Kidney epithelial cell (primary cell): ENCODE measurements around the gene GTF3A. TPM values are rescaled to one million over a fixed set of nuclear protein-coding genes. Genes with fewer than 3 reads are reported as not detected.
A peak's percentile ranks its signal among the peaks of the same experiment; 100 is the strongest.

Source experiments
- DNase-seq: peaks from one replicate; pipeline ENCODE4 v3.0.0-alpha.2; 2010; ENCODE audit warnings: low read depth
- H3K27me3 ChIP-seq: 2 replicates; pipeline ENCODE4 v1.6.0; 2011; ENCODE audit warnings: low read length; ENCODE audit not compliant: control insufficient read depth, insufficient read depth
- H3K36me3 ChIP-seq: 2 replicates; pipeline ENCODE4 v1.5.1; 2011; ENCODE audit warnings: low read length; ENCODE audit not compliant: control insufficient read depth, insufficient read depth
- H3K4me3 ChIP-seq: 2 replicates; pipeline ENCODE4 v1.5.1; 2011; ENCODE audit warnings: low read depth, mild to moderate bottlenecking, control low read depth, low read length
- total RNA-seq: library from RNA; depleted of rRNA; stranded (reverse); fragments of >200 nt; gene quantifications from 2 replicates; pipeline ENCODE4 v1.2.3, GENCODE V29; 2015
- TF ChIP-seq, protein P1 (sequence below): IDR thresholded peaks from 2 replicates; pipeline ENCODE4 v1.5.1; 2011; ENCODE audit warnings: mild to moderate bottlenecking, moderate library complexity, low read length, control low read depth, inconsistent platforms; ENCODE audit not compliant: insufficient read depth, poor library complexity, severe bottlenecking

Gene GTF3A
- total RNA-seq, 1 donor from 2014 or later: 177 TPM

DNA sequence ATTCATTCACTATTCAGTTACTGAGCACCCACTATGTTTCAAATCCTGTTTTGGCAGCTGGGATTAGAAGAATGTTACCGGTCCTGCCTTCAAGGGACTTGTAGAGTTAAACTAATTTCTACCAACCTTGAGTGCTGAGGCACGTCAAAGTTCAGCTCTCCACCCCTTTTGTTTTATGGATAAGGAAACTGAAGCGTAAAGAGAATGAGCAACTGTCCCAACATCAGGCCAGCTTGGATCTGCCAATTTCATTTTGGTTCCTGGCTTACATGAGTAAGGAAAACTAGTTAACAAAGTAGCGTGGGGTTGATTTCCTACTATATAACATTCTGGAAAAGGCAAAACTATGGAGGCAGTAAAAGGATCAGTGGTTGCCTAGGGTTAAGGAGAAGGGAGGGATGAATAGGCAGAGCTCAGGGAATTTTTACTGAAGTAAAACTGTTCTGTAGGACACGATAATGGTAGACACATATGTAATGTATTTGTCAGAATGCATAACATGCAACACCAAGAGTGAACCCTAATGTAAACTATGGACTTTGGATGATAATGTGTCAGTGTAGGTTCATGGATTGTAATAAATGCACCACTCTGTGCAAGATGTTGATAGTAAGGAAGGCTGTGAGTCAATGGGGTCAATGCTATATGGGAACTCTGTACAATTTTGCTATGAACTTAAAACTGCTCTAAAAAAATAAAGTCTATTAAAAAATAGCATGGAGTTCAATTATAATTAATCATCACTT, 45.8 kb downstream of the GTF3A start:
- TF ChIP-seq, protein P1, sequence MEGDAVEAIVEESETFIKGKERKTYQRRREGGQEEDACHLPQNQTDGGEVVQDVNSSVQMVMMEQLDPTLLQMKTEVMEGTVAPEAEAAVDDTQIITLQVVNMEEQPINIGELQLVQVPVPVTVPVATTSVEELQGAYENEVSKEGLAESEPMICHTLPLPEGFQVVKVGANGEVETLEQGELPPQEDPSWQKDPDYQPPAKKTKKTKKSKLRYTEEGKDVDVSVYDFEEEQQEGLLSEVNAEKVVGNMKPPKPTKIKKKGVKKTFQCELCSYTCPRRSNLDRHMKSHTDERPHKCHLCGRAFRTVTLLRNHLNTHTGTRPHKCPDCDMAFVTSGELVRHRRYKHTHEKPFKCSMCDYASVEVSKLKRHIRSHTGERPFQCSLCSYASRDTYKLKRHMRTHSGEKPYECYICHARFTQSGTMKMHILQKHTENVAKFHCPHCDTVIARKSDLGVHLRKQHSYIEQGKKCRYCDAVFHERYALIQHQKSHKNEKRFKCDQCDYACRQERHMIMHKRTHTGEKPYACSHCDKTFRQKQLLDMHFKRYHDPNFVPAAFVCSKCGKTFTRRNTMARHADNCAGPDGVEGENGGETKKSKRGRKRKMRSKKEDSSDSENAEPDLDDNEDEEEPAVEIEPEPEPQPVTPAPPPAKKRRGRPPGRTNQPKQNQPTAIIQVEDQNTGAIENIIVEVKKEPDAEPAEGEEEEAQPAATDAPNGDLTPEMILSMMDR: no peak
- no peaks in the 10 kb centered on the region for H3K27me3 ChIP-seq
- H3K36me3 ChIP-seq: no peaks in the 10 kb centered on the region
- DNase-seq: no peak
- no peak overlapping the region for H3K4me3 ChIP-seq

DNA sequence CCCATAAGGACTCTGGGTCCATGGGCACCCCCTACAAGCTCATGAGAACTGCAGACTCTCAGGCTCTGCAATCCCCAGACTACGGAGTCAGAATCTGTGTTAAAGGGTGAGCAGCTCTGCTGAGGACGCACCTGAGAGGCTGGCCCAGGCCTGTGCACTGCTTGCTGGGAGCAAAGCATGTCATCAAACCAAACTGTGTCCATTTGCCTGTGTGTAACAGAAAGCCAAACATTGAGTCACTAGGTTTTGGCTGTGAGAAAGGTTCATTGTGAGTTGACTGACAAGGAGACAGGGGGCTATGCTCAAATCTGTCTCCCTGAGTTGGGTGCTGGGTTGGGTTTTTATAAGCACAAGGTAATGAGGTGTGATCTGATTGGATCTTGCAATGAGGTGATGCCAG, 48.0 kb downstream of the GTF3A start:
- no peak for DNase-seq
- H3K27me3 ChIP-seq: no peaks in the 10 kb centered on the region
- TF ChIP-seq, protein P1: no peak
- no peak overlapping the region for H3K4me3 ChIP-seq
- no peaks in the 10 kb centered on the region for H3K36me3 ChIP-seq

DNA sequence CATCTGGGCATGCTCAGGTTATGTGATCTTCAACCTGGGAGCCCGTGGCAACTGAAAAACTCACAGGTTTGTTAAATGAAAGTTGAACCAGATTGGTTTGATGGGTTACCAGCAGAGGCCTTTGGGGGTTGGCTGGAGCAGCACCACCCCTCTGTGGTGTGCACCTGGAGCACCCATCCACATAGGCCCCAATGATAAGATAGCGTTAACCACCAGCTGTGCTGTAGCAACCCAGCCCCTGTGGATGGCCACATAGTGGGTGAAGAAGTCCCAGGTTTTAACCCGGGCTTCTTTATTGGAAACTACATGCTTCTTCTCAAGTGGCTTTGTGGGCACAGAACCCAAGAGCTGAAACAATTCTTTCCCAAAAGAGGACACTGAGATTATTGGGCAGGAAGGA, 48.5 kb downstream of the GTF3A start:
- H3K36me3 ChIP-seq: no peaks in the 10 kb centered on the region
- H3K27me3 ChIP-seq: no peaks in the 10 kb centered on the region
- no peak overlapping the region for H3K4me3 ChIP-seq
- TF ChIP-seq, protein P1: no peak
- DNase-seq: no peak

DNA sequence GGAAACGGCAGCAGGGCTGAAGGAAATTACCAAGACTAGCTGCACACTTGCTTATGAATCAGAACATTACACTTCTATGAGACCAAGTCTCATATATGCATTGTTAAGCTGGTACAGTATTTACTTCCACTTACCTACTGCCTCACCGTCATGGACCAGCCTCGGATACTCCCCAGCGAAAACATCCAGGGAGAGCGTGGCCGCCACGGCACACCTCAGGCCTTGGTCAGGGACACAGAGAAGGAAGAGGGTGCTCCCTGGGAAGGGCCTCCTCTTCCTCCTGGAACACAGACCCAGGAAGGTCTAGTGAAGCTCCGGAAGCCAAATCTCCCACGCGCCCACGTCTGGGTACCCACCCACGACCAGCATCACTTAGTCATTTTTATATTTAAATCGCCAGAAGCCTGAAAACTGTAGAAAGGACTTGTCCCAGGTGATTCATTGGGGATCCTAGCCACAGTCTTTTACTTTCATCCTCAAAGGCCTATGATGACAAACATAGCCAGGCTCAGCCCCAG, 50.4 kb downstream of the GTF3A start:
- Histone ChIP-seq H3K27me3 (no peaks in the 10 kb centered on the region), H3K36me3 (no peaks in the 10 kb centered on the region), H3K4me3 (no peak overlapping the region)
- TF ChIP-seq, protein P1: no peak
- DNase-seq: no peak

DNA sequence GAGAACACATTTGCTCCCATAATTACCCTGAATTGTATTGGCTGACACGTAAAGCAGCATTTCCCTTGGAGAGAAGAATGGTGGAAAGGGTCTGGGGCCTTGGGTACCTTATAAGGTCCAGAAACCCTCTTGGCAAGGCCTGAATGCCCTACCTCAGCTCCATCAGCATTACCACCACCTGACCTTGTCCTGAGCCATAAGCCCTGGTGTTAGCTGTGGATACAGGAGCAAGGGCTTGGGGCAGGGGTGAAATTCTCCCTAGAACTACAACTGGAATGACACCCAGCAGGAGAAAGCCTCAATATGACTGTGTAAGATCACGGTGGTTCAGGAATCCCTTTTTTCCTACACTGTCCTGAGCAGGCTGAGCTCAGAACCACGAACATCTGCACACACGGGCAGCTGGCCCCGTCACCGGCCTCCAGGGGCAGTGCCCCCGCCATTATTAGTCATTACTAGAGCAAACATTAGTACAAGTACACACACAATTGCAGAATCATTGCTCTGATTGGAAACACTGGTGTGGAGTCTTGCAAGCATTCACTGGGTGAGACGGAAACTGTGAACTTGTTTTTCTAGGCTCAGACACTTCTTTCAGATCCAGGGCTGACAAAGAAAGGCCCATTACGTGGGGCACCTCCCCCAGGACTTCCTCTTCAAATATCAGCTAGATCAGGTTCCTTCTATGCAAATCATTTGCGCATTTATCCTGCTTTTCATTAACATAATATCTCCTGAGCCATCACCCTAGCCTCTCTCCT, 52.7 kb downstream of the GTF3A start:
- TF ChIP-seq, protein P1: no peak
- H3K36me3 ChIP-seq: no peaks in the 10 kb centered on the region
- no peaks in the 10 kb centered on the region for H3K27me3 ChIP-seq
- no peak for DNase-seq
- H3K4me3 ChIP-seq: no peak overlapping the region

DNA sequence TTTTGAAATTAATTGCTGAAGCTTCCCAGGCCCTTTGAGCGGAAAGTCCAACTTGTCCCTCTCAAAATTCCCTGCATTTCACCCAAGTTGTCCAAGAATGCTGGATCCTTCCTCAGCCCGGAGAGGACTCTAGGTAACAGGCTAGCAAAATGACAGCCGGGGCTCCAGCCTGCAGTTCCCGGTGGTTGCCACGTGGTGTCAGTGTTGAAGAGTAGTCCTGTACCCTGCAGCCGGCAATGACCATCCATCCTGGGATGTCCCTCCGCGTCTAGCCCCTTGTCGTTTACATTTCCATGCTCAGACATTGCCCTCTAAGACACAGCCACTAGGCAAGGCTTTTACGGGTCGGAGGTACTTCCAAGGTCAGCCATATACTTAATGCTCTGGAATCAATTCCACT, 57.3 kb downstream of the GTF3A start:
- DNase-seq: no peak
- H3K36me3 ChIP-seq: no peaks in the 10 kb centered on the region
- H3K4me3 ChIP-seq: no peak overlapping the region
- no peaks in the 10 kb centered on the region for H3K27me3 ChIP-seq
- TF ChIP-seq, protein P1: peak; percentile 73
